Fibroblast of skin of left biceps (primary cell): ENCODE data around the gene MPV17L.
"Not testable (repeated sequence)": the region's sequence is repeated elsewhere in the genome, so short reads cannot be mapped to it uniquely, and the experiment has no call there.

Experiments
- DNase-seq, 2 experiments: peaks; one replicate each; pipeline ENCODE4 v3.0.0-alpha.2; 2013; ENCODE audit warnings: low read depth in 2 of 2

Gene MPV17L

GRCh38 chr16:15451098-15451731 is 55.7 kb downstream of the MPV17L start:
- DNase-seq, result no peak

GRCh38 chr16:15452246-15452855 is 56.8 kb downstream of the MPV17L start:
- DNase-seq, result no peak

GRCh38 chr16:15453296-15453695 is 57.7 kb downstream of the MPV17L start:
- not testable (repeated sequence) for DNase-seq

GRCh38 chr16:15454933-15455332 is 59.4 kb downstream of the MPV17L start:
- not testable (repeated sequence) for DNase-seq

GRCh38 chr16:15457400-15457799 is 61.8 kb downstream of the MPV17L start:
- DNase-seq, result no peak

GRCh38 chr16:15457958-15458357 is 62.4 kb downstream of the MPV17L start:
- DNase-seq, result no peak

GRCh38 chr16:15459791-15460190 is 64.2 kb downstream of the MPV17L start:
- DNase-seq, result no peak

- no peak for DNase-seq
Observed at GRCh38 chr16:15460601-15461000, 65.0 kb downstream of the MPV17L start.

GRCh38 chr16:15461376-15461775 is 65.8 kb downstream of the MPV17L start:
- DNase-seq, result no peak
